Measurements from ENCODE around the gene PPP1R17. TPM values are rescaled to one million over a fixed set of nuclear protein-coding genes. Genes with fewer than 3 reads are reported as not detected.

The PPP1R17 gene
- total and polyA plus RNA-seq, 4 donors, result not detected

DNA sequence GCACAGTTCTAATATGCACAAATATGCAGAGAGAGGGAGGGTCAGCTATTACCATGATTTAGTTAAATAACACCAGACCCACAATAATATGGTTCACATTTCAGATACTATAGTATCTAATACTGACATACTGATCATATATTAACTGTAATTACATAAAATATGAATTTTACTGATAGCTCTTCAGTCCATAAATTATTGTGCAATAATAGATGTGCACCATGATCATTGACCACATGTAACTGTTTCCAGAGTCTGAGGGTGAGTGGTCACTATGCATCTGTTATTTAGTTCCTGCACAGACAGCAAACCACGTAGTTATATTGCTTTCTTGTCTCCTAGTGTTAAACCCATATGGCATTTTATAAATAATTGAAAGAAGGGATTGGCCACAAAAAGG, 29.3 kb downstream of the PPP1R17 start:
- Histone ChIP-seq H3K9me3 (ENCODE audit: control insufficient read depth, low read length) (peaks cover 6% of the 10 kb centered on the region), H3K36me3 (ENCODE audit: control insufficient read depth in 1 of 2, insufficient read depth in 2 of 2, low read length in 1 of 2) (no peaks in the 10 kb centered on the region), H3K4me1 (ENCODE audit: control insufficient read depth in 1 of 2, insufficient read depth in 2 of 2, low read length in 2 of 2) (no peaks in the 10 kb centered on the region), H3K4me3 (ENCODE audit: low read length in 2 of 2) (no peak overlapping the region), H3K27ac (ENCODE audit: low read depth in 1 of 2, low read length in 2 of 2) (no peak overlapping the region), H3K27me3 (ENCODE audit: control insufficient read depth in 1 of 2, insufficient read depth in 2 of 2, low read length in 1 of 2) (no peaks in the 10 kb centered on the region)
- intact Hi-C loops (cut with DNase I), result no loop called here
- ATAC-seq (ENCODE audit: low FRiP score) (no peak), DNase-seq (no peak)
- 67 to 79% methylated on average over 1 of the region's 1 CpG for WGBS, 2 donors

- no peak overlapping the region for H3K27ac ChIP-seq (ENCODE audit: low read depth in 1 of 2, low read length in 2 of 2)
- no peaks in the 10 kb centered on the region for H3K27me3 ChIP-seq (ENCODE audit: control insufficient read depth in 1 of 2, insufficient read depth in 2 of 2, low read length in 1 of 2)
- DNase-seq (no peak), ATAC-seq (ENCODE audit: low FRiP score) (no peak)
- H3K36me3 ChIP-seq (ENCODE audit: control insufficient read depth in 1 of 2, insufficient read depth in 2 of 2, low read length in 1 of 2), result no peaks in the 10 kb centered on the region
- intact Hi-C loops (cut with DNase I), result no loop called here
- WGBS, 2 donors, result 80 to 86% methylated on average over 8 of the region's 8 CpGs
- no peak overlapping the region for H3K4me3 ChIP-seq (ENCODE audit: low read length in 2 of 2)
- H3K9me3 ChIP-seq (ENCODE audit: control insufficient read depth, low read length), result no peaks in the 10 kb centered on the region
- H3K4me1 ChIP-seq (ENCODE audit: control insufficient read depth in 1 of 2, insufficient read depth in 2 of 2, low read length in 2 of 2), result no peaks in the 10 kb centered on the region
Measured at GRCh38 chr7:31720366-31720765, 33.4 kb downstream of the PPP1R17 start.

GRCh38 chr7:31724696-31725095, 37.7 kb downstream of the PPP1R17 start:
- Histone ChIP-seq H3K27ac (ENCODE audit: low read depth in 1 of 2, low read length in 2 of 2) (no peak overlapping the region), H3K4me1 (ENCODE audit: control insufficient read depth in 1 of 2, insufficient read depth in 2 of 2, low read length in 2 of 2) (no peaks in the 10 kb centered on the region), H3K4me3 (ENCODE audit: low read length in 2 of 2) (no peak overlapping the region), H3K9me3 (ENCODE audit: control insufficient read depth, low read length) (no peaks in the 10 kb centered on the region), H3K27me3 (ENCODE audit: control insufficient read depth in 1 of 2, insufficient read depth in 2 of 2, low read length in 1 of 2) (no peaks in the 10 kb centered on the region), H3K36me3 (ENCODE audit: control insufficient read depth in 1 of 2, insufficient read depth in 2 of 2, low read length in 1 of 2) (no peaks in the 10 kb centered on the region)
- 50 to 57% methylated on average over 3 of the region's 3 CpGs for WGBS, 2 donors
- DNase-seq (no peak), ATAC-seq (ENCODE audit: low FRiP score) (no peak)
- intact Hi-C loops (cut with DNase I), result no loop called here

DNA sequence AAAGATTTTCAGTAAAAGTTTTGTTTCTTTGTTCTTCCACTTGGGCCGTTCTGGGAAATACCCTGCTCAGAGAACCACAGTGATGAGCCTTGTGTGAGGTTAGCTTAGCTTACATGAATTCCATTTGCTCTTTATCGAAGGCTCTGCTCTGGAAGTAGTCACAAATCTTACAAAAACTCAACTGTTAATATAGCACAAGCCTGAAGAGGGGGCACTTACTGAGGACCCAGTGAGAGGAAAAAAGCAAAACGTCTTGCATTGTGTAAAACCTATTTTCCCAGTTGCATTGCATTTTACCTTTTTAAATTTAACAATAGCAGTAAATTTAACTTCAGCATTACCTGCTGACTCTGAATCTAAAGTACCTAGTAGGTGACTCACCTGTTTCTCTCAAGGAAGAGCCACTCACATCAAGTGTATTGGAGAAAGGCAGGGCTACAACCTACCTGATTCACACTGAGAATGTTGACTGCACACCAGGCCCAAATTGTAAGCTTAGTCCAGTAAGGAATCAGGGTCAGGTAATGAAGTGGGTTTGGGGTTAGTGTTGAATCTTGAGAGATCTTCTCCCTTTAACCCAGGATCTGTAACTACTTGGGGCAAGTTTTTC, 42.3 kb downstream of the PPP1R17 start:
- H3K36me3 ChIP-seq (ENCODE audit: control insufficient read depth in 1 of 2, insufficient read depth in 2 of 2, low read length in 1 of 2), result no peaks in the 10 kb centered on the region
- intact Hi-C loops (cut with DNase I), result no loop called here
- no peak overlapping the region for H3K4me3 ChIP-seq (ENCODE audit: low read length in 2 of 2)
- ATAC-seq (ENCODE audit: low FRiP score) (no peak), DNase-seq (no peak)
- H3K27ac ChIP-seq (ENCODE audit: low read depth in 1 of 2, low read length in 2 of 2), result no peak overlapping the region
- WGBS, 2 donors, result 43 to 51% methylated on average over 3 of the region's 3 CpGs
- H3K9me3 ChIP-seq (ENCODE audit: control insufficient read depth, low read length), result no peaks in the 10 kb centered on the region
- H3K27me3 ChIP-seq (ENCODE audit: control insufficient read depth in 1 of 2, insufficient read depth in 2 of 2, low read length in 1 of 2), result no peaks in the 10 kb centered on the region
- H3K4me1 ChIP-seq (ENCODE audit: control insufficient read depth in 1 of 2, insufficient read depth in 2 of 2, low read length in 2 of 2), result no peaks in the 10 kb centered on the region

DNA sequence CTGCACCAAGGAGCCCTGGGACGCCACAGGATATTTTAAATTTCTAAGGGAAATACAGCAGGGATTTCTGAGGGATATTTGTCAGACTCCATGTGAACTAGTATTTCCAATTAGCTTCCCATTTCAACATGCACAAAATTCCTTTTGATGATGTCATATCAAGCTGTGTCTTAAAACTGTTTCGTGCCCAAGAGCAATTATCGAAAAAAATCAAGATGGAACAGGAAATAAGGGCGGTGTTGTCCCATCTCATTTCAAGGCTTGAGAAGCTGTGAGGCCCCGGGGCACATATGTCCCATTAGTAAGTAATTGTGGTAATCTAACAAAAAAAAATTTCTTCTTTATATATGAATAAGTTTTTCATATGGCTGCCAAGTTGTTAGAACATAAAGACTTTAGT, 47.4 kb downstream of the PPP1R17 start:
- WGBS, 2 donors, result 52 to 58% methylated on average over 5 of the region's 5 CpGs
- no peaks in the 10 kb centered on the region for H3K36me3 ChIP-seq (ENCODE audit: control insufficient read depth in 1 of 2, insufficient read depth in 2 of 2, low read length in 1 of 2)

DNA sequence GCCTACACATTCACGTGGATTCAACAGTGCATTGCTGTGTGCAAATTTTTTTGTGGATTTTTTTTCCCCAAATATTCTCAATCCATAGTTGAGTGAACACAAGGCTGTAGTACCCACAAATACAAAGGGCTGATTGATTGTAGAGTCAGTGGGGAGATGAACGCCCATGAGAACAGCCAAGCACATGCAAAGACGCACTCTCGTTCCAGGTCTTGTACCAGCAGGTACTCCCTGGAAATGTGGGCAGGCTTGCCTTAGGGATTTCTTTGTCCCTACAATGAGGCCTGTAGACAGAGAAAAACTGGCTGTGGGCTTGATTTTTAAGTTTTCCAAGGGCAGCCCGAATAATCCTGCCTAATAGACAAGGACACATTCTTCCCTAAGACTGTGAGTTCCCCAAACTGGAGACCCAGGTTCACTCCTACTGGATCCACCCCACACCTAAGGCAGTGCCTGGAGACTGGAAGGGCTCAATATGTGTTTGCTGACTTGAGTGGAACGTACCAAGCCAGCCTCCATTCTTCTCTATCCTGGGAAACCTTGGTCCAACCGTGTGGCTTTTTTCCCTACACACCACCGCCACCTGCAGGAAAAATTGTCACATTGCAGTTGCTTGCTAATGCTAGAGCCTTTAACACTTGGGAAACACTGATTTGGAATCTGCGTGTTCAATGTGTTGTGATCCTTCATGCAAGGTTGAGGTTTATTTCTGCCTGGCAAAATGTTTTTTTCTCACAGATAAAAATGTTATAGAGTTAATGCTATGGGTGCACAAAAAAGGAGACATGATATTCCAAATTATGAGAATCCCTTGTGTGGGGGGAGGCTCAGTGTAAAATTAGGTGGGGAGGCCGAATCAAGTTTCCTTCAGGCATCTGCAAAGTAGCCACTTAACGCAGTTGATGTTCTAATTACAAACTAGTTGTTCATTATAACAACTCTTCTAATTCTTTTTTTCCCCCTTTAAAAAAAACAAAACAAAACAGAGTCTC, 49.3 kb downstream of the PPP1R17 start:
- Histone ChIP-seq H3K36me3 (ENCODE audit: control insufficient read depth in 1 of 2, insufficient read depth in 2 of 2, low read length in 1 of 2) (no peaks in the 10 kb centered on the region), H3K27me3 (ENCODE audit: control insufficient read depth in 1 of 2, insufficient read depth in 2 of 2, low read length in 1 of 2) (no peaks in the 10 kb centered on the region), H3K27ac (ENCODE audit: low read depth in 1 of 2, low read length in 2 of 2) (no peak overlapping the region), H3K9me3 (ENCODE audit: control insufficient read depth, low read length) (no peaks in the 10 kb centered on the region), H3K4me3 (ENCODE audit: low read length in 2 of 2) (no peak overlapping the region), H3K4me1 (ENCODE audit: control insufficient read depth in 1 of 2, insufficient read depth in 2 of 2, low read length in 2 of 2) (no peaks in the 10 kb centered on the region)
- 53% methylated on average over 11 of the region's 11 CpGs for WGBS, 2 donors
- DNase-seq (no peak), ATAC-seq (ENCODE audit: low FRiP score) (peak; percentile 71)
- intact Hi-C loops (cut with DNase I), result loop anchor here (5.0 to 10.0 kb wide), 3 partner anchors 89 to 604 kb away; no protein-coding TSS in a partner anchor

More for the DNA sequence above, 47.4 kb downstream of the PPP1R17 start:
- intact Hi-C loops (cut with DNase I), result loop anchor here (10.0 kb wide), 1 partner anchor 290 kb away; no protein-coding TSS in a partner anchor
- no peak overlapping the region for H3K4me3 ChIP-seq (ENCODE audit: low read length in 2 of 2)
- no peak for DNase-seq
- H3K27ac ChIP-seq (ENCODE audit: low read depth in 1 of 2, low read length in 2 of 2), result no peak overlapping the region
- no peaks in the 10 kb centered on the region for H3K4me1 ChIP-seq (ENCODE audit: control insufficient read depth in 1 of 2, insufficient read depth in 2 of 2, low read length in 2 of 2)
- no peaks in the 10 kb centered on the region for H3K9me3 ChIP-seq (ENCODE audit: control insufficient read depth, low read length)
- ATAC-seq (ENCODE audit: low FRiP score), result no peak
- no peaks in the 10 kb centered on the region for H3K27me3 ChIP-seq (ENCODE audit: control insufficient read depth in 1 of 2, insufficient read depth in 2 of 2, low read length in 1 of 2)

DNA sequence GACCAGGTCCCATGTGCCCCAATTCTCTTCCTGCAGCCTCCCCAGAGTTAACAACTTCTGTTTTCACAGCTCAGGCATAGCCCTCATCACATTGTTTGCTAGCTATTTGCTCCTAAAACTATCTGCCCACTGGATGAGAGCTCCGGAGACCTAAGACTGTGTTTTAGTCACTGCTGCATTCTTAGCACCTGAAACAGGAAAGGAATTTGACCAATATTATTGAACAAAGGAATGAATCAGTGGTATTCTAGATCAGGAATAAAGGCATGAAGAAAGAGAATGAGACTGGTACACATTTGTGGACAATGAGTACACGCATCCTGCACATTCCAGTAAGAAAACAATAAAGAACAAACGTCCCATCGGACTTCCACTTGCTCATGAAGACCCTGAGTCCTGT, 54.8 kb downstream of the PPP1R17 start:
- no peaks in the 10 kb centered on the region for H3K36me3 ChIP-seq (ENCODE audit: control insufficient read depth in 1 of 2, insufficient read depth in 2 of 2, low read length in 1 of 2)
- no peak overlapping the region for H3K4me3 ChIP-seq (ENCODE audit: low read length in 2 of 2)
- intact Hi-C loops (cut with DNase I), result loop anchor here (10.0 kb wide), 2 partner anchors 603 to 947 kb away; no protein-coding TSS in a partner anchor
- ATAC-seq (ENCODE audit: low FRiP score), result no peak
- H3K4me1 ChIP-seq (ENCODE audit: control insufficient read depth in 1 of 2, insufficient read depth in 2 of 2, low read length in 2 of 2), result no peaks in the 10 kb centered on the region
- no peak for DNase-seq
- 61 to 66% methylated on average over 4 of the region's 4 CpGs for WGBS, 2 donors
- no peak overlapping the region for H3K27ac ChIP-seq (ENCODE audit: low read depth in 1 of 2, low read length in 2 of 2)
- no peaks in the 10 kb centered on the region for H3K27me3 ChIP-seq (ENCODE audit: control insufficient read depth in 1 of 2, insufficient read depth in 2 of 2, low read length in 1 of 2)
- no peaks in the 10 kb centered on the region for H3K9me3 ChIP-seq (ENCODE audit: control insufficient read depth, low read length)

- intact Hi-C loops (cut with DNase I), result loop anchor here (2.0 to 10.0 kb wide), 3 partner anchors 462 to 950 kb away; no protein-coding TSS in a partner anchor
- no peak overlapping the region for H3K4me3 ChIP-seq (ENCODE audit: low read length in 2 of 2)
- H3K36me3 ChIP-seq (ENCODE audit: control insufficient read depth in 1 of 2, insufficient read depth in 2 of 2, low read length in 1 of 2), result no peaks in the 10 kb centered on the region
- DNase-seq (peak; percentile 61 to 84), ATAC-seq (ENCODE audit: low FRiP score) (no peak)
- H3K27me3 ChIP-seq (ENCODE audit: control insufficient read depth in 1 of 2, insufficient read depth in 2 of 2, low read length in 1 of 2), result peaks cover 0 to under 1% of the 10 kb centered on the region in 2 donors
- H3K9me3 ChIP-seq (ENCODE audit: control insufficient read depth, low read length), result no peaks in the 10 kb centered on the region
- no peak overlapping the region for H3K27ac ChIP-seq (ENCODE audit: low read depth in 1 of 2, low read length in 2 of 2)
- WGBS, 2 donors, result 1 to 3% methylated on average over 4 of the region's 4 CpGs
- H3K4me1 ChIP-seq (ENCODE audit: control insufficient read depth in 1 of 2, insufficient read depth in 2 of 2, low read length in 2 of 2), result no peaks in the 10 kb centered on the region
Measured at GRCh38 chr7:31744294-31744874, 57.4 kb downstream of the PPP1R17 start.

All from aorta (tissue), 5 donors.